ENCODE data around the gene TIGD6. TPM values are rescaled to one million over a fixed set of nuclear protein-coding genes. Genes with fewer than 3 reads are reported as not detected.
"Not testable (repeated sequence)": the region's sequence is repeated elsewhere in the genome, so short reads cannot be mapped to it uniquely, and the experiment has no call there.

Gene TIGD6
- total RNA-seq, 2 experiments from 2014 or later, result 1.1 to 1.4 TPM

- Mint-ChIP-seq H3K27me3 (ENCODE audit: low read depth) (peaks cover 3% of the 10 kb centered on the region), H3K4me1 (ENCODE audit: low read depth) (peaks cover 2% of the 10 kb centered on the region), H3K36me3 (ENCODE audit: low read depth) (no peaks in the 10 kb centered on the region), H3K9me3 (ENCODE audit: insufficient read depth) (no peaks in the 10 kb centered on the region), H3K4me3 (no peak overlapping the region), H3K27ac (no peak overlapping the region)
- DNase-seq (no peak), ATAC-seq (no peak)
- ChIA-PET POLR2A (no interaction called here), CTCF (no interaction called here)
Measured at GRCh38 chr5:149953436-149954121, 46.9 kb downstream of the TIGD6 start.

- ChIA-PET POLR2A (no interaction called here), CTCF (interaction anchor here (1.1 to 3.5 kb wide), 2 partner anchors 8 to 40 kb away, joined by 7 to 25 read pairs; partner anchors contain the start of gene SLC26A2)
- Mint-ChIP-seq H3K27me3 (ENCODE audit: low read depth) (peaks cover 6% of the 10 kb centered on the region), H3K27ac (no peak overlapping the region), H3K4me1 (ENCODE audit: low read depth) (peaks cover 2% of the 10 kb centered on the region), H3K36me3 (ENCODE audit: low read depth) (no peaks in the 10 kb centered on the region), H3K4me3 (no peak overlapping the region), H3K9me3 (ENCODE audit: insufficient read depth) (no peaks in the 10 kb centered on the region)
- ATAC-seq (no peak), DNase-seq (no peak)
Measured at GRCh38 chr5:149951138-149951749, 49.2 kb downstream of the TIGD6 start.

- CTCF ChIA-PET, result interaction anchor here (1.1 to 3.5 kb wide), 2 partner anchors 10 to 13 kb away, joined by 4 to 25 read pairs; partner anchors contain the start of gene SLC26A2
- ATAC-seq (no peak), DNase-seq (no peak)
- Mint-ChIP-seq H3K36me3 (ENCODE audit: low read depth) (no peaks in the 10 kb centered on the region), H3K27me3 (ENCODE audit: low read depth) (peaks cover 11% of the 10 kb centered on the region), H3K4me1 (ENCODE audit: low read depth) (no peaks in the 10 kb centered on the region), H3K4me3 (no peak overlapping the region), H3K9me3 (ENCODE audit: insufficient read depth) (no peaks in the 10 kb centered on the region), H3K27ac (no peak overlapping the region)
- POLR2A ChIA-PET, result no interaction called here
Measured at GRCh38 chr5:149948993-149949392, 51.5 kb downstream of the TIGD6 start.

- POLR2A ChIA-PET, result no interaction called here
- CTCF ChIA-PET, result no interaction called here
Measured at GRCh38 chr5:149946118-149946517, 54.3 kb downstream of the TIGD6 start.

GRCh38 chr5:149944666-149945065 is 55.8 kb downstream of the TIGD6 start, which contains the start of gene PDE6A:
TSS of gene PDE6A (minus strand) at chr5:149944793. CDS start at chr5:149944673, 120 bp downstream.
- Mint-ChIP-seq H3K9me3 (ENCODE audit: insufficient read depth) (no peaks in the 10 kb centered on the region), H3K27ac (no peak within 1 kb of the TSS), H3K36me3 (ENCODE audit: low read depth) (no peaks in the 10 kb centered on the region), H3K27me3 (ENCODE audit: low read depth) (peaks cover 15% of the 10 kb centered on the region), H3K4me1 (ENCODE audit: low read depth) (no peaks in the 10 kb centered on the region), H3K4me3 (no peak within 1 kb of the TSS)
- DNase-seq (no peak), ATAC-seq (no peak)
- POLR2A ChIA-PET, result interaction anchor here (0.6 kb wide), 1 partner anchor 394 kb away, joined by 3 read pairs; the partner anchor contains the start of gene CSNK1A1
- CTCF ChIA-PET, result no interaction called here

More at GRCh38 chr5:149946118-149946517, 54.3 kb downstream of the TIGD6 start:
- DNase-seq (no peak), ATAC-seq (no peak)
- H3K4me3 Mint-ChIP-seq, result no peak overlapping the region
- H3K36me3 Mint-ChIP-seq (ENCODE audit: low read depth), result no peaks in the 10 kb centered on the region
- no peaks in the 10 kb centered on the region for H3K4me1 Mint-ChIP-seq (ENCODE audit: low read depth)
- H3K27ac Mint-ChIP-seq, result no peak overlapping the region
- H3K9me3 Mint-ChIP-seq (ENCODE audit: insufficient read depth), result no peaks in the 10 kb centered on the region
- peaks cover 16% of the 10 kb centered on the region for H3K27me3 Mint-ChIP-seq (ENCODE audit: low read depth)

- CTCF ChIA-PET; H3K36me3 Mint-ChIP-seq (ENCODE audit: low read depth); DNase-seq; H3K4me3 Mint-ChIP-seq; H3K27ac Mint-ChIP-seq; H3K9me3 Mint-ChIP-seq (ENCODE audit: insufficient read depth); H3K4me1 Mint-ChIP-seq (ENCODE audit: low read depth); POLR2A ChIA-PET; ATAC-seq: not testable (repeated sequence)
- peaks cover 13% of the 10 kb centered on the region for H3K27me3 Mint-ChIP-seq (ENCODE audit: low read depth)
Measured at GRCh38 chr5:149943177-149943949, 57.1 kb downstream of the TIGD6 start.

Other genes with a start within 250 kb of the TIGD6 start
- not detected for gene PDE6A, start 55.9 kb downstream of the TIGD6 start, total RNA-seq
- gene SLC26A2, start 39.9 kb downstream of the TIGD6 start, total RNA-seq, result 1 to 10 TPM; 7.6 to 8.0 TPM
- 10 to 100 TPM; 36.5 to 37.5 TPM for gene HMGXB3, start 85 bp upstream of the TIGD6 start, total RNA-seq
- gene CSF1R, start 85.9 kb upstream of the TIGD6 start, total RNA-seq, result not detected
- 10 to 100 TPM; 47.0 to 49.0 TPM for gene PDGFRB, start 155.2 kb upstream of the TIGD6 start, total RNA-seq
- not detected for gene CDX1, start 166.1 kb upstream of the TIGD6 start, total RNA-seq
- gene SLC6A7, start 189.4 kb upstream of the TIGD6 start, total RNA-seq, result not detected

Data from activated CD8-positive, alpha-beta T cell treated with anti-CD3 and anti-CD28 coated beads, Interleukin-2, amount 10 ng/mL, durations not matched to agents 7 days and 5 days (primary cell).